Neural crest cell (in vitro differentiated cells): Measurements from ENCODE around the gene CHCHD6. TPM values are rescaled to one million over a fixed set of nuclear protein-coding genes. Genes with fewer than 3 reads are reported as not detected.

ENCODE experiments used
- DNase-seq: peaks from one replicate; pipeline ENCODE4 v3.0.0; 2021; ENCODE audit warnings: low read depth, mixed read lengths, low spot score
- H3K27ac Mint-ChIP-seq: one replicate; pipeline ENCODE4 v1.8.0; 2021; ENCODE audit warnings: mild to moderate bottlenecking, mixed read lengths; ENCODE audit not compliant: unreplicated experiment
- H3K27me3 Mint-ChIP-seq: 2 replicates; pipeline ENCODE4 v1.8.0; 2021; ENCODE audit warnings: low read depth, mild to moderate bottlenecking, mixed read lengths
- H3K36me3 Mint-ChIP-seq: 2 replicates; pipeline ENCODE4 v1.8.0; 2021; ENCODE audit warnings: low read depth, mild to moderate bottlenecking, mixed read lengths
- H3K4me1 Mint-ChIP-seq: 2 replicates; pipeline ENCODE4 v1.8.0; 2021; ENCODE audit warnings: mixed read lengths
- H3K4me3 Mint-ChIP-seq: one replicate; pipeline ENCODE4 v1.8.0; 2021; ENCODE audit warnings: mild to moderate bottlenecking, mixed read lengths
- H3K9me3 Mint-ChIP-seq: 2 replicates; pipeline ENCODE4 v1.8.0; 2021; ENCODE audit warnings: mixed read lengths
- total RNA-seq: library from RNA; stranded (reverse); gene quantifications from 2 replicates; pipeline ENCODE4 v1.2.1, GENCODE V29; 2021
- TF ChIP-seq, protein P1 (sequence below): fragments of 200-600 bp; sonication (generic); conservative IDR thresholded peaks from 2 replicates; pipeline ENCODE4 v1.5.0; 2021; ENCODE audit warnings: antibody characterized with exemption, mild to moderate bottlenecking

The CHCHD6 gene
- total RNA-seq, 1 donor from 2014 or later: 32.9 TPM

- H3K9me3 Mint-ChIP-seq: no peaks in the 10 kb centered on the region
These were observed 145.7 kb downstream of the CHCHD6 start for GRCh38 chr3:126849768-126850167.

DNA sequence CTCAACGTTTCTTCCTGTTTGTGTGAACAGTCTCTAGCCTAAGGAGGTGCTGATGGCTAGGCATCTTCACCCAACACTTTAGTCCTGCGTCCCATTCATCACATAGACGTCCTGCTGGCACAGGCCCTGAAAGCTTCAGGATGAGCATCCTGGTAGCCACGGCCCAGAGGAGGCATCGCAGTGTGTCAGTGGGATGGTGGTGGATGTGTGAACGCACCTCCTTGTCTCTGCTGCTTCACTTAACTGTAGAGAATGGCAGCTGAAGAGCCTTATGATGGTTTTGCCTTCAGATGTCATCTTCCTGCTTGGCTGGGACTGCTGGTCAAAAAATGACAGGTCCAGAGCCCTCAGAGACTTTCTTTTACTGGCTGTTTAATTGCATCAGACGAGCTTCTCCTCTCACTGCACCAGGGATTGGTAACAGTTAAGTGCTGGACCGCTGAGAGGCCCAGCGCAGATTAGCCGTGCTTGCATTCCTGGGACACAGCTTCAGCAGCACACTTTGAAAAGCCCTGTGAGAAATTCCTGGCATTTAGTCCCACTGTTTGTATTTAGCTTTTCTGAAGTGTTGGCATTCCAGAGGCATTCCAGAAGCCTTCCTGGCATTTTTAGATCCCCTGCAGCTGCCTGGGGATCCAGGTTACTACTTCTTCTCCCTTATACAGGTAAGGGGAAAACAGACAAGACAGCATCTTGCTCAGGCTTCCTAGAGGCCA lies 146.5 kb downstream of the CHCHD6 start:
- no peak for DNase-seq
- H3K4me3 Mint-ChIP-seq: no peak overlapping the region
- peaks cover 13% of the 10 kb centered on the region for H3K4me1 Mint-ChIP-seq
- H3K27me3 Mint-ChIP-seq: no peaks in the 10 kb centered on the region
- H3K27ac Mint-ChIP-seq: no peak overlapping the region
- TF ChIP-seq, protein P1, sequence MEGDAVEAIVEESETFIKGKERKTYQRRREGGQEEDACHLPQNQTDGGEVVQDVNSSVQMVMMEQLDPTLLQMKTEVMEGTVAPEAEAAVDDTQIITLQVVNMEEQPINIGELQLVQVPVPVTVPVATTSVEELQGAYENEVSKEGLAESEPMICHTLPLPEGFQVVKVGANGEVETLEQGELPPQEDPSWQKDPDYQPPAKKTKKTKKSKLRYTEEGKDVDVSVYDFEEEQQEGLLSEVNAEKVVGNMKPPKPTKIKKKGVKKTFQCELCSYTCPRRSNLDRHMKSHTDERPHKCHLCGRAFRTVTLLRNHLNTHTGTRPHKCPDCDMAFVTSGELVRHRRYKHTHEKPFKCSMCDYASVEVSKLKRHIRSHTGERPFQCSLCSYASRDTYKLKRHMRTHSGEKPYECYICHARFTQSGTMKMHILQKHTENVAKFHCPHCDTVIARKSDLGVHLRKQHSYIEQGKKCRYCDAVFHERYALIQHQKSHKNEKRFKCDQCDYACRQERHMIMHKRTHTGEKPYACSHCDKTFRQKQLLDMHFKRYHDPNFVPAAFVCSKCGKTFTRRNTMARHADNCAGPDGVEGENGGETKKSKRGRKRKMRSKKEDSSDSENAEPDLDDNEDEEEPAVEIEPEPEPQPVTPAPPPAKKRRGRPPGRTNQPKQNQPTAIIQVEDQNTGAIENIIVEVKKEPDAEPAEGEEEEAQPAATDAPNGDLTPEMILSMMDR: no peak
- peaks cover 2% of the 10 kb centered on the region for H3K36me3 Mint-ChIP-seq
- no peaks in the 10 kb centered on the region for H3K9me3 Mint-ChIP-seq

More at GRCh38 chr3:126849768-126850167, 145.7 kb downstream of the CHCHD6 start:
- peaks cover 13% of the 10 kb centered on the region for H3K4me1 Mint-ChIP-seq
- no peaks in the 10 kb centered on the region for H3K27me3 Mint-ChIP-seq
- H3K4me3 Mint-ChIP-seq: no peak overlapping the region
- H3K36me3 Mint-ChIP-seq: peaks cover 2% of the 10 kb centered on the region
- no peak overlapping the region for H3K27ac Mint-ChIP-seq
- no peak for DNase-seq
- TF ChIP-seq, protein P1: no peak

DNA sequence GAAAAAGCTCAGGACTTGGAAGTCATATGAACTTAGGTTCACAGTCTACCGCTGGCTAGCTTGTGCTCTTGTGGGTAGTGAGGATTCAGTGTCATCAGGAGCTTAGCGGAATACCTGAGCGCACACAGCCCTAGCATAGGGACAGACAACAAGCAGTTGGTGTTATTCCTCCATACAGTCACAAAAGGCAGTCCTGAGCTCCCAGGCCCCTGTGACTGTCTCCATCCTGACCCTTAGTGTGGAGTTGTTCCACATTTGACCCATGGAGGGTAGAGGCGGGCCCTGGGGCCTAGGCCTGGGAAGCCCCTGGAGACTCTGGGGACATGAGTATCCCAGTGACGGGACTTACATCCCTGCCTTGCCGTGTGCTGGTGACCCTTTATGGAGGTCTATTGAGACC lies 147.3 kb downstream of the CHCHD6 start:
- no peaks in the 10 kb centered on the region for H3K9me3 Mint-ChIP-seq
- H3K36me3 Mint-ChIP-seq: peaks cover 2% of the 10 kb centered on the region
- H3K27ac Mint-ChIP-seq: no peak overlapping the region
- TF ChIP-seq, protein P1: no peak
- no peak for DNase-seq
- H3K4me3 Mint-ChIP-seq: no peak overlapping the region
- H3K27me3 Mint-ChIP-seq: no peaks in the 10 kb centered on the region
- H3K4me1 Mint-ChIP-seq: peaks cover 10% of the 10 kb centered on the region

- H3K4me3 Mint-ChIP-seq: no peak overlapping the region
- no peaks in the 10 kb centered on the region for H3K27me3 Mint-ChIP-seq
- DNase-seq: no peak
- H3K4me1 Mint-ChIP-seq: peaks cover 9% of the 10 kb centered on the region
- H3K27ac Mint-ChIP-seq: no peak overlapping the region
- TF ChIP-seq, protein P1: no peak
- no peaks in the 10 kb centered on the region for H3K9me3 Mint-ChIP-seq
- peaks cover 2% of the 10 kb centered on the region for H3K36me3 Mint-ChIP-seq
These were observed 147.9 kb downstream of the CHCHD6 start for GRCh38 chr3:126851934-126852333.

DNA sequence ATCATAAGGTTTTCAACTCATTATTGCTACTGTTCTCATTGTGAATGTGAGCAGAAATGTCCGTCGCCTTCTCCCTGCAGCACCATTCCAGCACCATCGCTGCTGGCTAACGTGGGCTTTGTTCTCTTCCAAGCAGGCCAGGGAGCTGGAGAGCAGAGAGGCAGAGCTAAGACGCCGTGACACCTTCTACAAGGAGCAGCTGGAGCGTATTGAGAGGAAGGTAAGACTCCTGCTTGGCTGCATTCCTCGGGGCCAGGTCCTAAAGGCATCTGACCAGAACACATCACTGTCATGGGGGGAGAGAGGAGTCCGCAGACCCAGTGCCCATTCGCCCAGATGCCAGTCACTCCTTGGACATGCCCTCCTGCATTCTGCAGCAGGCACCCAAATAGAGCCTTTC lies 148.5 kb downstream of the CHCHD6 start:
- H3K36me3 Mint-ChIP-seq: peaks cover 2% of the 10 kb centered on the region
- H3K27ac Mint-ChIP-seq: peak overlapping the region; percentile 13
- no peak for DNase-seq
- no peaks in the 10 kb centered on the region for H3K27me3 Mint-ChIP-seq
- no peak overlapping the region for H3K4me3 Mint-ChIP-seq
- H3K4me1 Mint-ChIP-seq: peaks cover 9% of the 10 kb centered on the region
- TF ChIP-seq, protein P1: no peak
- no peaks in the 10 kb centered on the region for H3K9me3 Mint-ChIP-seq
